Measurements from ENCODE around the gene DLG2.

DNA sequence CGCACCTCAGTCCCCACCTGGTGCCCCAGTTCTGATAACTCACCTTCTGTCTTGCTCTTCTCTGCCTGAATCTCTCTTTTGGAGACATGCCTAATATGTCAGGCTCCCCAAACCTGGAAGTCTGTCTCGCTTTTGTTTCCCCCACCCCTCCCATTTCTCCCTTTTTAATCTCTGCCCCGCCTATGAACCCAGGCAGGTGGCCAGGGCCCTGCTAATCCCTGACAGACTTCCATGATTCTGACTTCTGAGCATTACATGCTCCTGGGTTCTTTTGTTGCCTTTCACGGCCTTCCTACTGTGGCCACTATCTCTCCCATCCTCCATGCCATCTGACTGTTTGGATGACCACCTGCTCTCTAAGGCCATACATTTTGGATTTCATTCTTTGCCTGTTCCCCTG is 1220.1 kb downstream of the DLG2 start:
- TF ChIP-seq CTCF (IDR thresholded peaks at IDR 0.05; ENCODE audit: low read depth, low read length, poor library complexity, severe bottlenecking) (no peak), EZH2phosphoT487 (IDR thresholded peaks at IDR 0.05; ENCODE audit: borderline replicate concordance, low read length) (no peak)

All from DOHH2 (cell line).